HL-60 (cell line): ENCODE measurements around the gene PCCA.

Source experiments
- CTCF ChIP-seq: IDR thresholded peaks from one replicate; pipeline ENCODE4 v1.5.1; 2011; ENCODE audit warnings: low read length, control low read depth, inconsistent platforms; ENCODE audit not compliant: insufficient read depth
- GABPA ChIP-seq: IDR thresholded peaks from 2 replicates; pipeline ENCODE4 v1.6.1; 2012; ENCODE audit warnings: low read depth
- POLR2AphosphoS5 ChIP-seq: IDR thresholded peaks from 2 replicates; pipeline ENCODE4 v1.6.1; 2012; ENCODE audit warnings: low read depth
- REST ChIP-seq: IDR thresholded peaks from 2 replicates; pipeline ENCODE4 v1.6.1; 2012; ENCODE audit warnings: low read depth; ENCODE audit not compliant: insufficient replicate concordance

- TF ChIP-seq CTCF, result no peak
- TF ChIP-seq GABPA, result no peak
- TF ChIP-seq POLR2AphosphoS5, result no peak
- TF ChIP-seq REST, result no peak
Observed at GRCh38 chr13:100395698-100396373, 306.9 kb downstream of the PCCA start.
